Measurements from ENCODE around the gene CCDC89.
"Not testable (repeated sequence)": the region's sequence is repeated elsewhere in the genome, so short reads cannot be mapped to it uniquely, and the experiment has no call there.

The CCDC89 gene

GRCh38 chr11:85685125-85685819 is 723 bp downstream of the CCDC89 start:
- DNase-seq = no peak

GRCh38 chr11:85682330-85683305 is 3.4 kb downstream of the CCDC89 start:
- DNase-seq = peak; percentile 46

- no peak for DNase-seq
Observed at GRCh38 chr11:85680897-85681296, 5.1 kb downstream of the CCDC89 start.

GRCh38 chr11:85679576-85679975 is 6.4 kb downstream of the CCDC89 start:
- no peak for DNase-seq

GRCh38 chr11:85673393-85673792 is 12.6 kb downstream of the CCDC89 start:
- DNase-seq = no peak

- no peak for DNase-seq
Observed at GRCh38 chr11:85672105-85672902, 13.7 kb downstream of the CCDC89 start.

- DNase-seq = not testable (repeated sequence)
Observed at GRCh38 chr11:85670949-85671663, 14.9 kb downstream of the CCDC89 start.

- no peak for DNase-seq
Observed at GRCh38 chr11:85668157-85668556, 17.8 kb downstream of the CCDC89 start.

GRCh38 chr11:85666687-85667086 is 19.3 kb downstream of the CCDC89 start:
- no peak for DNase-seq

GRCh38 chr11:85665733-85666132 is 20.3 kb downstream of the CCDC89 start:
- no peak for DNase-seq

- DNase-seq = peak; percentile 87
Observed at GRCh38 chr11:85664615-85665481, 21.1 kb downstream of the CCDC89 start, which contains the start of gene CREBZF. Gene CREBZF, minus strand, starts transcription at chr11:85665129. Its CDS starts 254 bp downstream, at chr11:85664875.

- peak; percentile 84 for DNase-seq
Observed at GRCh38 chr11:85663753-85664614, 22.0 kb downstream of the CCDC89 start.

GRCh38 chr11:85663080-85663752 is 22.8 kb downstream of the CCDC89 start:
- no peak for DNase-seq

- DNase-seq = no peak
Observed at GRCh38 chr11:85661972-85662664, 23.9 kb downstream of the CCDC89 start.

GRCh38 chr11:85658180-85658579 is 27.8 kb downstream of the CCDC89 start:
- no peak for DNase-seq

- no peak for DNase-seq
Observed at GRCh38 chr11:85656777-85657176, 29.2 kb downstream of the CCDC89 start.

GRCh38 chr11:85654343-85654742 is 31.7 kb downstream of the CCDC89 start:
- not testable (repeated sequence) for DNase-seq

GRCh38 chr11:85652786-85653447 is 33.1 kb downstream of the CCDC89 start:
- DNase-seq = no peak

Measured in activated CD4-positive, alpha-beta T cell treated with anti-CD3 and anti-CD28 coated beads for 1 hour (primary cell).